ENCODE data around the gene CPNE7.

The CPNE7 gene

GRCh38 chr16:89616623-89617022, 41.1 kb downstream of the CPNE7 start:
- no peak for DNase-seq (ENCODE audit: low read depth in 2 of 2)
- no peak overlapping the region for H3K4me3 ChIP-seq (replicated peaks in 1 of 2; ENCODE audit: low read depth in 2 of 2, low read length in 2 of 2)
- TF ChIP-seq CTCF (IDR thresholded peaks at IDR 0.05; ENCODE audit: low read depth, low read length): no peak

DNA sequence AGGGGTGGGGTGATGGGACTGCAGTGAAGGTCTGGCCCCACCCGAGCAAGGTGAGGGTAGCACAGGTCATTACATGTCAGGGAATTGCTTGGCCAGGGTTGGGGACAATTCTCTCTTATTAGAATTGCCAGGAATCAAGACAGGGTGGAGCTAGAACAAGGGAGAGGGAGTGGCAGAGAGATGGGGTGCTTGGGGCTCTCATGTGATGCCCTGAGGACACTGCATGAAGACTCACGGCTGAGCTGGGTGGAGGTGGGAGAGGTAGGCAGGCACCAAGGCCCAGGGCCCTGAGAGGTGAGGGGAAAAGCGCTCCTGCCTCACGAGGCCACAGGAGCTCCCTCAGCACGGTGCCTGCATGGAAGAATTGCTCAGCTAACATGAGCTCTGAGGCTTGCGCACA, 41.5 kb downstream of the CPNE7 start:
- H3K4me3 ChIP-seq (replicated peaks in 1 of 2; ENCODE audit: low read depth in 2 of 2, low read length in 2 of 2): no peak overlapping the region

DNA sequence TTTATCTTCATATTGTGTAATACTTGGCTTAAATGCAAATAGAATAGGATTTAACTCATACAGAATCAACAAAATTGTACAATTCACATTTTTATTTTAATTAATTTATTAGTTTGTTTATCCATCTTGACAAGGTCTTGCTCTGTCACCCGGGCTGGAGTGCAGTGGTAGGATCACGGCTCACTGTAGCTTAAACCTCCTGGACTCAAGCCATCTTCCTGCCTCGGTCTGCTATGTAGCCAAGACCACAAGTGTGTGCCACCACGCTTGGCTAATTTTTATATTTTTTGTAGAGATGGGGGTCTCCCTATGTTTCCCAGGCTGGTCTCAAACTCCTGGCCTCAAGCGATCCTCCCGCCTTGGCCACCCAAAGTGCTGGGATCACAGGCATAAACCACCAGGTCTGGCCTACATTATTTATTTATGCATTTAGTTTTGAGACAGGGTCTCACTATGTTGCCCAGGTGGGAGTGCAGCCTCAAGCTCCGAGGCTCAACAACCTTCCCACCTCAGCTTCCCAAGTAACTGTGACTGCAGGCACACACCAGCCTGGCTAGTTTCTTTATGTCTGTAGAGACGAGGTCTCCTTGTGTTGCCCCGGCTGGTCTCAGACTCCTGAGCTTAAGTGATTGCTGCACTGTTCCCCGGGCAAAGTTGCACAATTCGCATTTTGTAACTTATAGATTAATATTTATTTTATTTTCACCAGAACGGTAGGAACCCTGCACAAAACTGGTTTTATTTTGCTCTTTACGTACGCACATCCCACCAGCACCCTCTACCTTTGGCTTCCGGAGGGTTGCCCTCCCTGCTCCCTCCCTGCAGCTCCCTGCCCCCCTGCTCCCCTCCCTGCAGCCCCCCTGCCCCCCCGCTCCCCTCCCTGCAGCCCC, 42.8 kb downstream of the CPNE7 start:
- DNase-seq (ENCODE audit: low read depth in 2 of 2): peak in 1 of 2 donors; percentile 26
- no peak overlapping the region for H3K4me3 ChIP-seq (replicated peaks in 1 of 2; ENCODE audit: low read depth in 2 of 2, low read length in 2 of 2)
- TF ChIP-seq CTCF (IDR thresholded peaks at IDR 0.05; ENCODE audit: low read depth, low read length): no peak

More for the DNA sequence above, 41.5 kb downstream of the CPNE7 start:
- TF ChIP-seq CTCF (IDR thresholded peaks at IDR 0.05; ENCODE audit: low read depth, low read length): no peak
- no peak for DNase-seq (ENCODE audit: low read depth in 2 of 2)

DNA sequence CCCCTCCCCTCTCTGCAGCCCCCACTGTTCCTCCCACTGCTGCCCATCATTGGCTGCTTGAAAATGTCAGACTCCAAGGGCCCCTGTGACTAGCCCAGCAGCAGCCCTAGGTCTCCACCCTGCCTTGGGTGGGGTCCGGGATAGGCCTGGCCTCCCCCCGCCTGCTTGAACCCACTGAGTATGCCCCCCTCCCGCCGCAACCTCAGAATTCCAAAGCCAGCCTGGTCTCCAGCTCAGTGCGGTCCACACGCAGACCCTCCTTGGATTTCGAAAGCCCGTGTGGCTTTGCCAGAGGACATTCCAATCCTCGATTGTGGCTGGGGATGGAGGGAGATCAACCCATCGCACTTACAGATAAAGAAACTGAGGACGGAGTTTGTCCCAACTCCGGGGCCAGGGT, 44.3 kb downstream of the CPNE7 start:
- TF ChIP-seq CTCF (IDR thresholded peaks at IDR 0.05; ENCODE audit: low read depth, low read length): no peak

GRCh38 chr16:89620406-89620841, 44.9 kb downstream of the CPNE7 start:
- DNase-seq (ENCODE audit: low read depth in 2 of 2): peak in 1 of 2 donors; percentile 12
- TF ChIP-seq CTCF (IDR thresholded peaks at IDR 0.05; ENCODE audit: low read depth, low read length): no peak
- H3K4me3 ChIP-seq (replicated peaks in 1 of 2; ENCODE audit: low read depth in 2 of 2, low read length in 2 of 2): no peak overlapping the region

More for the DNA sequence above, 44.3 kb downstream of the CPNE7 start:
- DNase-seq (ENCODE audit: low read depth in 2 of 2): peak in 1 of 2 donors; percentile 56
- no peak overlapping the region for H3K4me3 ChIP-seq (replicated peaks in 1 of 2; ENCODE audit: low read depth in 2 of 2, low read length in 2 of 2)

DNA sequence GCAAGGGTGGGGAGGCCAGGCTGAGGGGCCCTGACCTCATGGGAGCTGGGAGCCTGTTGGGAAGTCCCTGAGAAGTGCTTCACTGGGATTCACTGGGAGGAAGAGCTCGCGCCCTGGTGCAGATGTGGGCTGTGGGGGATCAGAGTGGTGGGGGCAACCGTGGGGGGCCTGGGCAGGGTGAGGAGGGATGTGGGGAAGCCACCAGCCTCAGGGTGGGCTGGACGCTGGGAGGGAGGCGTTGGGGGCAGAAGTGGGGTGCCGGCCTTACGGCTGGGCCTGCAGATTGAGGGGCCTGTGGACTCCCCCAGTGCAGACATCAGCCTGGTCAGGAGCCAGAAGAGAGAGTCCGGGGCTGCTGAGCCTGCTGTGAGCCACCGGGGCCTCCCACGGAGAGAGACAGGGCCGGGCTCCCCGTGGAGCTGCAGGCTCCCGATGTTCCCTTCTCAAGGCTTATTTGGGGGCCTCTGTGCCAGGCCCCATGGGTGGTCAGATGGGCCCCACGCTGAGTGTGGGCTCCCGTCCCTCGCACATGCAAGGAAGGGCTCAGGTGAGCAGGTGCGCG, 45.7 kb downstream of the CPNE7 start:
- DNase-seq (ENCODE audit: low read depth in 2 of 2): no peak
- TF ChIP-seq CTCF (IDR thresholded peaks at IDR 0.05; ENCODE audit: low read depth, low read length): no peak

More for the DNA sequence above, 45.7 kb downstream of the CPNE7 start:
- H3K4me3 ChIP-seq (replicated peaks in 1 of 2; ENCODE audit: low read depth in 2 of 2, low read length in 2 of 2): no peak overlapping the region
